GM23338 (cell line): Measurements from ENCODE around the gene TRAF1. TPM values are rescaled to one million over a fixed set of nuclear protein-coding genes. Genes with fewer than 3 reads are reported as not detected.

Experiments used
- ATAC-seq: fragments of 200-7000 bp; cut with Tn5 transposase; 3 replicates; pipeline ENCODE4 v1.9.1; 2020
- DNase-seq: peaks from one replicate; pipeline ENCODE4 v3.0.0-alpha.2; 2015; ENCODE audit warnings: low spot score
- H2AFZ ChIP-seq: fragments of 200-600 bp; sonication (generic); 2 replicates; pipeline ENCODE4 v1.8.0; 2016; ENCODE audit warnings: antibody characterized with exemption, mild to moderate bottlenecking, moderate library complexity
- H3F3A ChIP-seq: fragments of 200-600 bp; sonication (generic); replicated peaks from 2 replicates; pipeline ENCODE4 v1.8.0; 2017; ENCODE audit warnings: antibody characterized with exemption, mixed run types, low read depth
- H3K27ac ChIP-seq: fragments of 200-600 bp; sonication (generic); 2 replicates; pipeline ENCODE4 v1.6.1; 2016; ENCODE audit warnings: low read depth
- H3K27me3 ChIP-seq: fragments of 200-600 bp; sonication (generic); 2 replicates; pipeline ENCODE4 v1.8.0; 2016; ENCODE audit warnings: mild to moderate bottlenecking, mixed run types, moderate library complexity; ENCODE audit not compliant: insufficient read depth
- H3K36me3 ChIP-seq: fragments of 200-600 bp; sonication (generic); 2 replicates; pipeline ENCODE4 v1.8.0; 2016; ENCODE audit warnings: mild to moderate bottlenecking; ENCODE audit not compliant: insufficient read depth
- H3K4me1 ChIP-seq: fragments of 200-600 bp; sonication (generic); 2 replicates; pipeline ENCODE4 v1.8.0; 2016; ENCODE audit warnings: mild to moderate bottlenecking, moderate library complexity; ENCODE audit not compliant: insufficient read depth
- H3K4me2 ChIP-seq: fragments of 200-600 bp; sonication (generic); 2 replicates; pipeline ENCODE4 v1.7.1; 2017; ENCODE audit warnings: mixed run types
- H3K4me3 ChIP-seq: fragments of 200-600 bp; sonication (generic); 2 replicates; pipeline ENCODE4 v1.6.1; 2016; ENCODE audit warnings: mixed run types
- H3K79me2 ChIP-seq: fragments of 200-600 bp; sonication (generic); replicated peaks from 2 replicates; pipeline ENCODE4 v1.8.0; 2017; ENCODE audit warnings: mild to moderate bottlenecking; ENCODE audit not compliant: insufficient read depth
- H3K9me2 ChIP-seq: fragments of 200-600 bp; sonication (generic); 2 replicates; pipeline ENCODE4 v1.8.0; 2017; ENCODE audit not compliant: insufficient read depth
- H4K20me1 ChIP-seq: fragments of 200-600 bp; sonication (generic); replicated peaks from 2 replicates; pipeline ENCODE4 v1.8.0; 2017; ENCODE audit warnings: mild to moderate bottlenecking; ENCODE audit not compliant: insufficient read depth
- H3K27ac Mint-ChIP-seq: 2 replicates; pipeline ENCODE4 v1.8.0; 2020; ENCODE audit warnings: inconsistent platforms, mild to moderate bottlenecking, moderate library complexity, mixed read lengths
- H3K27me3 Mint-ChIP-seq: 3 replicates; pipeline ENCODE4 v1.8.0; 2022; ENCODE audit warnings: low read depth, mild to moderate bottlenecking, moderate library complexity, mixed read lengths, inconsistent platforms; ENCODE audit not compliant: insufficient read depth, poor library complexity
- H3K36me3 Mint-ChIP-seq: 3 replicates; pipeline ENCODE4 v1.8.0; 2021; ENCODE audit warnings: low read depth, mild to moderate bottlenecking, inconsistent platforms, moderate library complexity, mixed read lengths
- H3K4me1 Mint-ChIP-seq: 3 replicates; pipeline ENCODE4 v1.8.0; 2020; ENCODE audit warnings: mild to moderate bottlenecking, inconsistent platforms, mixed read lengths
- H3K4me3 Mint-ChIP-seq: 3 replicates; pipeline ENCODE4 v1.8.0; 2021; ENCODE audit warnings: moderate library complexity, mild to moderate bottlenecking, inconsistent platforms, mixed read lengths
- H3K9me3 Mint-ChIP-seq: 3 replicates; pipeline ENCODE4 v1.8.0; 2020; ENCODE audit warnings: moderate library complexity, mild to moderate bottlenecking, inconsistent platforms, mixed read lengths
- EZH2 ChIP-seq: fragments of 200-600 bp; sonication (generic); IDR thresholded peaks from one replicate; pipeline ENCODE4 v1.8.0; 2017; ENCODE audit warnings: antibody characterized with exemption, mild to moderate bottlenecking, low read depth; ENCODE audit not compliant: unreplicated experiment
- EZH2phosphoT487 ChIP-seq: fragments of 200-600 bp; sonication (generic); IDR thresholded peaks from one replicate; pipeline ENCODE4 v1.8.1; 2018; ENCODE audit warnings: antibody characterized with exemption; ENCODE audit not compliant: unreplicated experiment
- JUNB ChIP-seq: IDR thresholded peaks from one replicate; pipeline ENCODE4 v1.6.1; 2016; ENCODE audit warnings: antibody characterized with exemption; ENCODE audit not compliant: unreplicated experiment
- POLR2AphosphoS5 ChIP-seq: IDR thresholded peaks from 2 replicates; pipeline ENCODE4 v1.6.1; 2016; ENCODE audit warnings: antibody characterized with exemption, low read depth
- ZNF114 ChIP-seq: fragments of 250-450 bp; sonication (Bioruptor Pico); IDR thresholded peaks from 2 replicates; pipeline ENCODE4 v1.5.0; 2020; ENCODE audit warnings: mild to moderate bottlenecking, moderate library complexity
- ZNF331 ChIP-seq: fragments of 250-450 bp; sonication (Bioruptor Pico); IDR thresholded peaks from 2 replicates; pipeline ENCODE4 v1.5.0; 2020; ENCODE audit warnings: low read depth, mild to moderate bottlenecking, moderate library complexity
- polyA plus RNA-seq: library from polyadenylated mRNA; unstranded; fragments of >200 nt; fragmentation: Nextera tagmentation; extraction: Ambion mirVana; gene quantifications from 2 replicates; pipeline ENCODE4 v1.2.1, GENCODE V29; 2016
- total RNA-seq: library from RNA; depleted of rRNA; stranded (reverse); fragments of >200 nt; shearing (Covaris generic); gene quantifications from 2 replicates; pipeline ENCODE4 v1.2.3, GENCODE V29; 2014
- TF ChIP-seq, protein P1 (sequence below): fragments of 250-450 bp; sonication (Bioruptor Pico); IDR thresholded peaks from 2 replicates; pipeline ENCODE4 v1.5.0; 2020; ENCODE audit warnings: mild to moderate bottlenecking, moderate library complexity
- TF ChIP-seq, protein P2 (sequence below), 2 experiments: fragments of 200-600 bp in 1 of 2; sonication (generic) in 1 of 2; conservative IDR thresholded peaks; 2 replicates each; pipeline versions ENCODE4 v1.5.1 to v1.6.1; 2016 to 2017; ENCODE audit warnings: antibody characterized with exemption in 2 of 2, low read depth in 2 of 2, mild to moderate bottlenecking in 2 of 2, moderate library complexity in 1 of 2
- TF ChIP-seq, protein P3 (sequence below): IDR thresholded peaks from one replicate; pipeline ENCODE4 v1.6.1; 2018; ENCODE audit warnings: antibody characterized with exemption; ENCODE audit not compliant: unreplicated experiment

Gene TRAF1
- total and polyA plus RNA-seq, 2 experiments from 2014 or later: 0.39 to 1.4 TPM

DNA sequence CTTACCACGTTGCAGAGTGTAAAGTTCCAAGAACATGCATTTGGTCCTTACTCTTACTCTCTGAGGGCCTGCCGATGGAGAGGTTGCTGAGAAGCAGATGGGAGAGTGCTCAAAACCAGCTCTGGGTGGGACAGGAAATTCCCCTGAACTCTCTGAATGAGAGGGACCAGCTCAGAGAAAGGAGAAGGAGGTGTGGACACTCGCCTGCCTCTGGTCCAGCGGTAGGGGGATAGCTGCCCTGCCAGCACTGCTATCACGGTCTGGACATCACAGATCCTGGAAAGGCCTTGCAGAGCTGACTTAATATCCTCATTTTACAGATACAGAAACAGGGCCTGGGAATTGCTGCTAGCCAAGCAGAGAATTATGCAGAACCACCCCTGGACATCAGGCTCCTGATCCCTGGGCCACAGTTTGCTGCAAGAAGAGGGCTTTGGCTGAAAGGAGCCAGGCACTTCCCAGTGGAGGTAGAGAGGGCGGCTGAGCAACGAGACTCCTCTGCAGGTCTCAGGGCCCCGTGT lies 4.9 kb downstream of the TRAF1 start:
- DNase-seq (no peak), ATAC-seq (peak; percentile 16; the same call in 2 of the 3 replicates)
- Mint-ChIP-seq H3K9me3 (0 out of 3 replicates have a peak, but pooled peaks cover 3% of the 10 kb centered on the region), H3K4me1 (peaks cover 53% of the 10 kb centered on the region), H3K4me3 (no peak overlapping the region), H3K27me3 (peaks cover 10% of the 10 kb centered on the region), H3K36me3 (0 out of 3 replicates have a peak, but pooled peaks cover 3% of the 10 kb centered on the region), H3K27ac (no peak overlapping the region)
- Histone ChIP-seq H3K4me2 (peak overlapping the region; percentile 20; the same call in 1 of the 2 replicates), H3K9me2 (no peaks in the 10 kb centered on the region), H3K27me3 (peaks cover 1% of the 10 kb centered on the region; the same call in 1 of the 2 replicates), H3K27ac (no peak overlapping the region), H4K20me1 (no peaks in the 10 kb centered on the region), H3F3A (no peaks in the 10 kb centered on the region), H3K79me2 (no peaks in the 10 kb centered on the region), H2AFZ (peak overlapping the region; percentile 81), H3K4me3 (no peak overlapping the region), H3K36me3 (no peaks in the 10 kb centered on the region), H3K4me1 (peaks cover 45% of the 10 kb centered on the region)
- TF ChIP-seq ZNF114 (CRISPR knock-in tag) (no peak), POLR2AphosphoS5 (no peak), JUNB (no peak), EZH2 (no peak), EZH2phosphoT487 (no peak)
- TF ChIP-seq, protein P1, sequence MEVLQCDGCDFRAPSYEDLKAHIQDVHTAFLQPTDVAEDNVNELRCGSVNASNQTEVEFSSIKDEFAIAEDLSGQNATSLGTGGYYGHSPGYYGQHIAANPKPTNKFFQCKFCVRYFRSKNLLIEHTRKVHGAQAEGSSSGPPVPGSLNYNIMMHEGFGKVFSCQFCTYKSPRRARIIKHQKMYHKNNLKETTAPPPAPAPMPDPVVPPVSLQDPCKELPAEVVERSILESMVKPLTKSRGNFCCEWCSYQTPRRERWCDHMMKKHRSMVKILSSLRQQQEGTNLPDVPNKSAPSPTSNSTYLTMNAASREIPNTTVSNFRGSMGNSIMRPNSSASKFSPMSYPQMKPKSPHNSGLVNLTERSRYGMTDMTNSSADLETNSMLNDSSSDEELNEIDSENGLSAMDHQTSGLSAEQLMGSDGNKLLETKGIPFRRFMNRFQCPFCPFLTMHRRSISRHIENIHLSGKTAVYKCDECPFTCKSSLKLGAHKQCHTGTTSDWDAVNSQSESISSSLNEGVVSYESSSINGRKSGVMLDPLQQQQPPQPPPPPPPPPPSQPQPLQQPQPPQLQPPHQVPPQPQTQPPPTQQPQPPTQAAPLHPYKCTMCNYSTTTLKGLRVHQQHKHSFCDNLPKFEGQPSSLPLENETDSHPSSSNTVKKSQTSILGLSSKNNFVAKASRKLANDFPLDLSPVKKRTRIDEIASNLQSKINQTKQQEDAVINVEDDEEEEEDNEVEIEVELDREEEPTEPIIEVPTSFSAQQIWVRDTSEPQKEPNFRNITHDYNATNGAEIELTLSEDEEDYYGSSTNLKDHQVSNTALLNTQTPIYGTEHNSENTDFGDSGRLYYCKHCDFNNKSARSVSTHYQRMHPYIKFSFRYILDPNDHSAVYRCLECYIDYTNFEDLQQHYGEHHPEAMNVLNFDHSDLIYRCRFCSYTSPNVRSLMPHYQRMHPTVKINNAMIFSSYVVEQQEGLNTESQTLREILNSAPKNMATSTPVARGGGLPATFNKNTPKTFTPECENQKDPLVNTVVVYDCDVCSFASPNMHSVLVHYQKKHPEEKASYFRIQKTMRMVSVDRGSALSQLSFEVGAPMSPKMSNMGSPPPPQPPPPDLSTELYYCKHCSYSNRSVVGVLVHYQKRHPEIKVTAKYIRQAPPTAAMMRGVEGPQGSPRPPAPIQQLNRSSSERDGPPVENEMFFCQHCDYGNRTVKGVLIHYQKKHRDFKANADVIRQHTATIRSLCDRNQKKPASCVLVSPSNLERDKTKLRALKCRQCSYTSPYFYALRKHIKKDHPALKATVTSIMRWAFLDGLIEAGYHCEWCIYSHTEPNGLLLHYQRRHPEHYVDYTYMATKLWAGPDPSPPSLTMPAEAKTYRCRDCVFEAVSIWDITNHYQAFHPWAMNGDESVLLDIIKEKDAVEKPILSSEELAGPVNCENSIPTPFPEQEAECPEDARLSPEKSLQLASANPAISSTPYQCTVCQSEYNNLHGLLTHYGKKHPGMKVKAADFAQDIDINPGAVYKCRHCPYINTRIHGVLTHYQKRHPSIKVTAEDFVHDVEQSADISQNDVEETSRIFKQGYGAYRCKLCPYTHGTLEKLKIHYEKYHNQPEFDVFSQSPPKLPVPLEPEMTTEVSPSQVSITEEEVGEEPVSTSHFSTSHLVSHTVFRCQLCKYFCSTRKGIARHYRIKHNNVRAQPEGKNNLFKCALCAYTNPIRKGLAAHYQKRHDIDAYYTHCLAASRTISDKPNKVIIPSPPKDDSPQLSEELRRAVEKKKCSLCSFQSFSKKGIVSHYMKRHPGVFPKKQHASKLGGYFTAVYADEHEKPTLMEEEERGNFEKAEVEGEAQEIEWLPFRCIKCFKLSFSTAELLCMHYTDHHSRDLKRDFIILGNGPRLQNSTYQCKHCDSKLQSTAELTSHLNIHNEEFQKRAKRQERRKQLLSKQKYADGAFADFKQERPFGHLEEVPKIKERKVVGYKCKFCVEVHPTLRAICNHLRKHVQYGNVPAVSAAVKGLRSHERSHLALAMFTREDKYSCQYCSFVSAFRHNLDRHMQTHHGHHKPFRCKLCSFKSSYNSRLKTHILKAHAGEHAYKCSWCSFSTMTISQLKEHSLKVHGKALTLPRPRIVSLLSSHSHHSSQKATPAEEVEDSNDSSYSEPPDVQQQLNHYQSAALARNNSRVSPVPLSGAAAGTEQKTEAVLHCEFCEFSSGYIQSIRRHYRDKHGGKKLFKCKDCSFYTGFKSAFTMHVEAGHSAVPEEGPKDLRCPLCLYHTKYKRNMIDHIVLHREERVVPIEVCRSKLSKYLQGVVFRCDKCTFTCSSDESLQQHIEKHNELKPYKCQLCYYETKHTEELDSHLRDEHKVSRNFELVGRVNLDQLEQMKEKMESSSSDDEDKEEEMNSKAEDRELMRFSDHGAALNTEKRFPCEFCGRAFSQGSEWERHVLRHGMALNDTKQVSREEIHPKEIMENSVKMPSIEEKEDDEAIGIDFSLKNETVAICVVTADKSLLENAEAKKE: no peak

DNA sequence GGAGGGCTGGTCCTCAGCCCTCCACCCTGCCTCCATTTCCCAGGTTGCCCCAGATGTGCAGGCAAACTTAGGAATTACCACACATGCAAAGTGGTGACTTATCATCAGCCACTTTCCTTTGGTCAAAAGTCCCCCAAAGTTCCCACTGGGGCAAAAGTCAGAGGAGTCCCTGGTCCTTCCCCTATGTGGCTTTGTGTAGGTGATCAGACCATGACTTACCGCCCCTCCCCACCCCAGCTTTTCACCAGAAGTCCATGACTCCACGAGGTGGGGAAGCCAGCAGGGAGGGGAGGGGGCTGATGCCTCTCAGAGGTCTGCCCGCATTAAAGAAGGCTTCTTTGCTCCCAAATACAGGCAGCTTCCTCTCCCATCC lies 5.8 kb downstream of the TRAF1 start:
- Histone ChIP-seq H3K4me1 (peaks cover 43% of the 10 kb centered on the region), H3F3A (no peaks in the 10 kb centered on the region), H3K79me2 (no peaks in the 10 kb centered on the region), H3K4me2 (0 out of 2 replicates have a peak overlapping the region, but pooled peaks have one; percentile 14), H3K9me2 (no peaks in the 10 kb centered on the region), H3K27me3 (no peaks in the 10 kb centered on the region), H3K36me3 (no peaks in the 10 kb centered on the region), H2AFZ (0 out of 2 replicates have a peak overlapping the region, but pooled peaks have one; percentile 52), H3K4me3 (no peak overlapping the region), H4K20me1 (no peaks in the 10 kb centered on the region), H3K27ac (no peak overlapping the region)
- 0 out of 3 replicates have a peak, but pooled peaks cover 4% of the 10 kb centered on the region for H3K36me3 Mint-ChIP-seq
- H3K4me1 Mint-ChIP-seq: peaks cover 51% of the 10 kb centered on the region
- no peak overlapping the region for H3K4me3 Mint-ChIP-seq
- no peak overlapping the region for H3K27ac Mint-ChIP-seq
- DNase-seq: no peak
- peaks cover 7% of the 10 kb centered on the region for H3K27me3 Mint-ChIP-seq
- ATAC-seq: no peak
- H3K9me3 Mint-ChIP-seq: 0 out of 3 replicates have a peak, but pooled peaks cover 4% of the 10 kb centered on the region
- TF ChIP-seq ZNF331 (no peak), EZH2 (no peak)
- TF ChIP-seq, protein P2, sequence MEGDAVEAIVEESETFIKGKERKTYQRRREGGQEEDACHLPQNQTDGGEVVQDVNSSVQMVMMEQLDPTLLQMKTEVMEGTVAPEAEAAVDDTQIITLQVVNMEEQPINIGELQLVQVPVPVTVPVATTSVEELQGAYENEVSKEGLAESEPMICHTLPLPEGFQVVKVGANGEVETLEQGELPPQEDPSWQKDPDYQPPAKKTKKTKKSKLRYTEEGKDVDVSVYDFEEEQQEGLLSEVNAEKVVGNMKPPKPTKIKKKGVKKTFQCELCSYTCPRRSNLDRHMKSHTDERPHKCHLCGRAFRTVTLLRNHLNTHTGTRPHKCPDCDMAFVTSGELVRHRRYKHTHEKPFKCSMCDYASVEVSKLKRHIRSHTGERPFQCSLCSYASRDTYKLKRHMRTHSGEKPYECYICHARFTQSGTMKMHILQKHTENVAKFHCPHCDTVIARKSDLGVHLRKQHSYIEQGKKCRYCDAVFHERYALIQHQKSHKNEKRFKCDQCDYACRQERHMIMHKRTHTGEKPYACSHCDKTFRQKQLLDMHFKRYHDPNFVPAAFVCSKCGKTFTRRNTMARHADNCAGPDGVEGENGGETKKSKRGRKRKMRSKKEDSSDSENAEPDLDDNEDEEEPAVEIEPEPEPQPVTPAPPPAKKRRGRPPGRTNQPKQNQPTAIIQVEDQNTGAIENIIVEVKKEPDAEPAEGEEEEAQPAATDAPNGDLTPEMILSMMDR (conservative IDR thresholded peaks at IDR 0.05; ENCODE audit: low read depth in 2 of 2): no peak
- TF ChIP-seq, protein P3, sequence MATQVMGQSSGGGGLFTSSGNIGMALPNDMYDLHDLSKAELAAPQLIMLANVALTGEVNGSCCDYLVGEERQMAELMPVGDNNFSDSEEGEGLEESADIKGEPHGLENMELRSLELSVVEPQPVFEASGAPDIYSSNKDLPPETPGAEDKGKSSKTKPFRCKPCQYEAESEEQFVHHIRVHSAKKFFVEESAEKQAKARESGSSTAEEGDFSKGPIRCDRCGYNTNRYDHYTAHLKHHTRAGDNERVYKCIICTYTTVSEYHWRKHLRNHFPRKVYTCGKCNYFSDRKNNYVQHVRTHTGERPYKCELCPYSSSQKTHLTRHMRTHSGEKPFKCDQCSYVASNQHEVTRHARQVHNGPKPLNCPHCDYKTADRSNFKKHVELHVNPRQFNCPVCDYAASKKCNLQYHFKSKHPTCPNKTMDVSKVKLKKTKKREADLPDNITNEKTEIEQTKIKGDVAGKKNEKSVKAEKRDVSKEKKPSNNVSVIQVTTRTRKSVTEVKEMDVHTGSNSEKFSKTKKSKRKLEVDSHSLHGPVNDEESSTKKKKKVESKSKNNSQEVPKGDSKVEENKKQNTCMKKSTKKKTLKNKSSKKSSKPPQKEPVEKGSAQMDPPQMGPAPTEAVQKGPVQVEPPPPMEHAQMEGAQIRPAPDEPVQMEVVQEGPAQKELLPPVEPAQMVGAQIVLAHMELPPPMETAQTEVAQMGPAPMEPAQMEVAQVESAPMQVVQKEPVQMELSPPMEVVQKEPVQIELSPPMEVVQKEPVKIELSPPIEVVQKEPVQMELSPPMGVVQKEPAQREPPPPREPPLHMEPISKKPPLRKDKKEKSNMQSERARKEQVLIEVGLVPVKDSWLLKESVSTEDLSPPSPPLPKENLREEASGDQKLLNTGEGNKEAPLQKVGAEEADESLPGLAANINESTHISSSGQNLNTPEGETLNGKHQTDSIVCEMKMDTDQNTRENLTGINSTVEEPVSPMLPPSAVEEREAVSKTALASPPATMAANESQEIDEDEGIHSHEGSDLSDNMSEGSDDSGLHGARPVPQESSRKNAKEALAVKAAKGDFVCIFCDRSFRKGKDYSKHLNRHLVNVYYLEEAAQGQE: no peak
